Right atrium auricular region (tissue), 2 donors: ENCODE data around the gene LRGUK. TPM values are rescaled to one million over a fixed set of nuclear protein-coding genes. Genes with fewer than 3 reads are reported as not detected.

Experiments used
- DNase-seq: peaks from one replicate; pipeline ENCODE4 v3.0.0-alpha.2; 2019; ENCODE audit warnings: low spot score
- H3K27ac ChIP-seq, 2 donors: fragments of 200-600 bp; sonication (generic); 1 replicate in 1 of 2; 2 replicates in 1 of 2; pipeline ENCODE4 v1.5.1; 2016 to 2019
- H3K27me3 ChIP-seq, 2 donors: fragments of 200-600 bp; sonication (generic); one replicate each; pipeline versions ENCODE4 v1.5.1 to v1.6.0; 2017 to 2019
- H3K36me3 ChIP-seq: fragments of 200-600 bp; sonication (generic); one replicate; pipeline ENCODE4 v1.5.1; 2016
- H3K4me1 ChIP-seq, 2 donors: fragments of 200-600 bp; sonication (generic); one replicate each; pipeline versions ENCODE4 v1.5.1 to v1.6.0; 2017 to 2019
- H3K4me3 ChIP-seq, 2 donors: fragments of 200-600 bp; sonication (generic); 1 replicate in 1 of 2; 2 replicates in 1 of 2; pipeline ENCODE4 v1.5.1; 2017 to 2019; ENCODE audit warnings: mild to moderate bottlenecking in 1 of 2, moderate library complexity in 1 of 2
- H3K9me3 ChIP-seq, 2 donors: fragments of 200-600 bp; sonication (generic); one replicate each; pipeline ENCODE4 v1.5.1; 2019
- total RNA-seq, 2 donors: library from RNA; depleted of rRNA; stranded (reverse); fragments of >200 nt; gene quantifications; one replicate each; pipeline ENCODE4 v1.1.0, GENCODE V29; 2016
- TF ChIP-seq, protein P1 (sequence below), 2 donors: fragments of 200-600 bp; sonication (generic); IDR thresholded peaks; one replicate each; pipeline ENCODE4 v1.5.1; 2019; ENCODE audit warnings: antibody characterized with exemption in 2 of 2

LRGUK gene
- total RNA-seq, 2 donors from 2014 or later, result 0.11 TPM; not detected in 1

DNA sequence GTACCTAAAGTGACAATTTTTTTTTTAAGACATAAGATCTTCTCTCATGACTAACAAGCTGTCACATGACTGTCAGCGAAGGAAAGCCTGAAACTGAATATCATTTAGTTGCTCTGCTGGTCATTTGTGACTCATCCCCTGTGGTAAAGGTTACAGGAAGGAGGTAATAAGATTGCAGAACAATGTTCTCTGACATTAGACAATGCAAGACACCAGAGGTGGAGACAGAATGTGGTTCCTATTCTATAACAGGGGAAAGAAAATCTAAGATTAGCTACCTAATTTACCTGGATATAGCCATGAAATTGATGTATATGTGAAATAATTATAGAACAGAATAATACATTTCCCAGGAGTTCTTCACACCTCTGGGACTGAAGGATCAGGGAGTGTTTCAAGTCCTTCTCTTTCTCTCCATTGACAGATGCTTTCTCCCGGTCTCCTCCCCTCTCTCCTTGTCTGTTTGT is 47.7 kb downstream of the LRGUK start:
- Histone ChIP-seq H3K36me3 (no peaks in the 10 kb centered on the region), H3K4me3 (no peak overlapping the region), H3K4me1 (no peaks in the 10 kb centered on the region), H3K27me3 (no peaks in the 10 kb centered on the region), H3K9me3 (no peaks in the 10 kb centered on the region), H3K27ac (no peak overlapping the region)
- TF ChIP-seq, protein P1, sequence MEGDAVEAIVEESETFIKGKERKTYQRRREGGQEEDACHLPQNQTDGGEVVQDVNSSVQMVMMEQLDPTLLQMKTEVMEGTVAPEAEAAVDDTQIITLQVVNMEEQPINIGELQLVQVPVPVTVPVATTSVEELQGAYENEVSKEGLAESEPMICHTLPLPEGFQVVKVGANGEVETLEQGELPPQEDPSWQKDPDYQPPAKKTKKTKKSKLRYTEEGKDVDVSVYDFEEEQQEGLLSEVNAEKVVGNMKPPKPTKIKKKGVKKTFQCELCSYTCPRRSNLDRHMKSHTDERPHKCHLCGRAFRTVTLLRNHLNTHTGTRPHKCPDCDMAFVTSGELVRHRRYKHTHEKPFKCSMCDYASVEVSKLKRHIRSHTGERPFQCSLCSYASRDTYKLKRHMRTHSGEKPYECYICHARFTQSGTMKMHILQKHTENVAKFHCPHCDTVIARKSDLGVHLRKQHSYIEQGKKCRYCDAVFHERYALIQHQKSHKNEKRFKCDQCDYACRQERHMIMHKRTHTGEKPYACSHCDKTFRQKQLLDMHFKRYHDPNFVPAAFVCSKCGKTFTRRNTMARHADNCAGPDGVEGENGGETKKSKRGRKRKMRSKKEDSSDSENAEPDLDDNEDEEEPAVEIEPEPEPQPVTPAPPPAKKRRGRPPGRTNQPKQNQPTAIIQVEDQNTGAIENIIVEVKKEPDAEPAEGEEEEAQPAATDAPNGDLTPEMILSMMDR (IDR thresholded peaks at IDR 0.05), result no peak
- DNase-seq, result no peak

DNA sequence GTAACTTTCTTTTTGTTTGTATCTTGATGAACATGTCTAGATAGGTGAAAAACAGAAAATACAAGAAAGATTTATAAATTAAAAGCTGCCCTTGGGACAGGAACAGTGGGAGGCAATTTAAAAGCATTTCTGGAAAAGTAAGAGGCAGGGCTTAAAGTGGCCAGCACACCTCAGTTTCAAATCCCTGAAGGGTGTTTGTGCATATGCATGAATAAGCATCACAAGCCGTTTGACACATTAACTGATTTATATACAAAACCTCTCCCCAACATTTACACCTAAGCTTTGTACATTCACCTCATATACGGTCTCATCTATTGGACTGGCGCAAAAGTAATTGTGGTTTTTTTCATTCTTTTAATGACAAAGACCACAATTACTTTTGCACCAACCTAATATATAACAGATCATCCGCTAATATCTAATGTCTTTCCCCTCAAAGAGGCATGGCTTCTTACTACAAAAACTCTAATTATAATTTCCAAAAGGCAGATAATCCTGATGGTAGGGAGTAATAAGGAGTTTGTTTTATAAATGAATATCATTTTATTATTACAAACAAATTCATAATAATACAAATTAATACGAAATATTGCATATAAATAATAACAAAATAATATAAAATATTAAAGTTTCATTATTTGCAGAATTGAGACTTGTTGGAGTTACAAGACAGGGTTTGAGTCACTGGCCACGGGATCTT is 48.3 kb downstream of the LRGUK start:
- DNase-seq, result no peak
- Histone ChIP-seq H3K36me3 (no peaks in the 10 kb centered on the region), H3K4me3 (no peak overlapping the region), H3K4me1 (no peaks in the 10 kb centered on the region), H3K9me3 (no peaks in the 10 kb centered on the region), H3K27ac (no peak overlapping the region), H3K27me3 (no peaks in the 10 kb centered on the region)
- TF ChIP-seq, protein P1 (IDR thresholded peaks at IDR 0.05), result no peak

DNA sequence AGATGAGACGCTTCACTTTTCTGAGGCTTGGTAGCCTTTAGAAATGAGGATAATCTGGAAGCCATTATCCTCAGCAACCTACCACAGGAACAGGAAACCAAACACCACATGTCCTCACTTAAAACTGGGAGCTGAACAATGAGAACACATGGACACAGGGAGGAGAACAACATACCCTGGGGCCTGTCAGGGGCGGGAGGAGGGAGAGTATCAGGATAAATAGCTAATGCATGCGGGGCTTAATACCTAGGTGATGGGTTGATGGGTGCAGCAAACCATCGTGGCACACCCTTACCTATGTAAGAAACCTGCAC is 48.9 kb downstream of the LRGUK start:
- Histone ChIP-seq H3K27ac (no peak overlapping the region), H3K4me1 (no peaks in the 10 kb centered on the region), H3K4me3 (no peak overlapping the region), H3K9me3 (no peaks in the 10 kb centered on the region), H3K36me3 (no peaks in the 10 kb centered on the region), H3K27me3 (no peaks in the 10 kb centered on the region)
- DNase-seq, result no peak
- TF ChIP-seq, protein P1 (IDR thresholded peaks at IDR 0.05), result no peak

DNA sequence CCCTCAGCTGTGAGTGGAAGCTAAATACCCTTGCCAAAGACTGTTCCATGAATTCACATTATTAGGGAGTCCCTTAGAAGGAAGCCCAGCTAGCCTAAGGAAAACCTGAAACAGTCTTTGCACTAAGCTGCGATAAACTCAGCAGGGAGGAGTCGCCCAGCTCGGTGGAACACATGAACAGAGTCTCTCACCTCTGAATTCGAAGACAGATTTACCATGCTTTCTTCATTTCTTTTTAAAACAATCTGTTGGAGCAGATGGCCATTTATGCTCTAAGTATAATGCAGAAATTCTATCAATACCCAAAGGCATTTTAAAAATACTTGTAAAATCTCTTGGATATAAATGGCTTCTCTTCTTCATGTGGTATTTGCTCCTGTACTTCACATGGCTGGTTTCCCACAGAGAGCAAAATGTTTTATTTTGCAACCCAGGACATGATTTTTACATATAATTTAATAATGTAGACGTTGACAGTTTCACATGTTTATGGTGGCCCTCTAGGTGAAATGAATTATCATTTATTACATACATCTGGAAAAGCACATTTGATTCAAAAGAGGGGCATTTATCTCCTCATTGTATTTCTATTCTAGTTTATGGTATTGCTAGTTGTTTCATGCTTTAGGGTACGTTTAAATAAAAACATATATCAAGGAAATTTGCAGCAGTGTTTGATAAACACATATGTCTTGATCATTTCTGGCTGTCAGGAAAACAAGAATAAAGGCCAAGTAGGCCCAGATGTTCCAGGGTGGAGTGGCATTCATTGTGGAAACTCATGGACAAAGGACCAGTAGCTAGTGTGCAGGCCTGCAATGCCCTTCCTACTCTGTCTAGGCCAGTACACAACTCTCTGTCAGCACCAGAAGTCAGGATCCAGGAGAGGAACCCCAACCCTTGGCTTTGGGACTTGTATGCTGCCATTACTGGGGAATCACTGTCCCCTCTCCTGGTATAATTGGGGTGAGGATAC is 52.2 kb downstream of the LRGUK start:
- no peaks in the 10 kb centered on the region for H3K9me3 ChIP-seq
- DNase-seq, result no peak
- H3K36me3 ChIP-seq, result no peaks in the 10 kb centered on the region
- no peaks in the 10 kb centered on the region for H3K27me3 ChIP-seq
- no peaks in the 10 kb centered on the region for H3K4me1 ChIP-seq
- H3K27ac ChIP-seq, result no peak overlapping the region
- TF ChIP-seq, protein P1 (IDR thresholded peaks at IDR 0.05), result no peak
- H3K4me3 ChIP-seq, result no peak overlapping the region

DNA sequence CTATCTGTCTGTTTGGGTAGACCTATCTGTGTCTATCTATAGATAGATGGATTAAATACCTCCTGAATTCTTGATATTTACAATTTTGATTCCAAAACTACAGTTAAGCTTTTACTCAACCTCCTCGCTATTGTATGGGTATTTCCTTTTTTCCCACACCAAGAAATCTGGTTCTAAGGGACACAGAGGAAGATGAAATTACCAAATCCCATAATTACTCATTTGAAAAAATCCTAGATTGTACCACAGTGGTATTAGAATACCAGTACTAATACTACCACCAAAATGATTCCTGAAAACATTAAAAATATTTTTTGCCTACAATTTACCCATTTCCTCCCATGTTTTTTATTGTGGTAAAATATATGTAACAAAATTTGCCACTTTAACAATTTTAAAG is 53.2 kb downstream of the LRGUK start:
- TF ChIP-seq, protein P1 (IDR thresholded peaks at IDR 0.05), result no peak
- Histone ChIP-seq H3K4me3 (no peak overlapping the region), H3K36me3 (no peaks in the 10 kb centered on the region), H3K4me1 (no peaks in the 10 kb centered on the region), H3K9me3 (no peaks in the 10 kb centered on the region), H3K27ac (no peak overlapping the region), H3K27me3 (no peaks in the 10 kb centered on the region)
- no peak for DNase-seq
